CD4-positive, CD25-positive, alpha-beta regulatory T cell (primary cell): ENCODE measurements around the gene ACYP2. TPM values are rescaled to one million over a fixed set of nuclear protein-coding genes. Genes with fewer than 3 reads are reported as not detected.
"Not testable (repeated sequence)": the region's sequence is repeated elsewhere in the genome, so short reads cannot be mapped to it uniquely, and the experiment has no call there.

Experiments used
- ATAC-seq, 2 donors: fragments of 150-1000 bp; cut with Tn5 transposase; one replicate each; pipeline ENCODE4 v1.10.0; 2021; ENCODE audit warnings: low read depth in 2 of 2, moderate number of reproducible peaks in 2 of 2, moderate library complexity in 1 of 2
- DNase-seq, 3 donors: peaks; one replicate each; pipeline versions ENCODE4 v3.0.0 to v3.0.0-alpha.2; 2012 to 2022; ENCODE audit warnings: mixed read lengths in 1 of 3
- H3K27ac ChIP-seq: one replicate; pipeline ENCODE4 v1.7.0; 2013; ENCODE audit warnings: mild to moderate bottlenecking, low read length; ENCODE audit not compliant: insufficient read depth, poor library complexity, severe bottlenecking
- H3K27me3 ChIP-seq: one replicate; pipeline ENCODE4 v1.7.0; 2013; ENCODE audit warnings: low read length; ENCODE audit not compliant: control insufficient read depth, insufficient read depth
- H3K36me3 ChIP-seq: one replicate; pipeline ENCODE4 v1.7.0; 2013; ENCODE audit warnings: mild to moderate bottlenecking, low read length, moderate library complexity; ENCODE audit not compliant: control insufficient read depth, insufficient read depth
- H3K4me1 ChIP-seq: 2 replicates; pipeline ENCODE4 v1.7.0; 2013; ENCODE audit warnings: mild to moderate bottlenecking, low read length; ENCODE audit not compliant: insufficient read depth, control insufficient read depth, poor library complexity, severe bottlenecking
- H3K4me3 ChIP-seq: one replicate; pipeline ENCODE4 v1.7.0; 2013; ENCODE audit warnings: low read depth, mild to moderate bottlenecking, low read length, moderate library complexity
- H3K9me3 ChIP-seq, 2 experiments: 1 replicate in 1 of 2; 2 replicates in 1 of 2; pipeline ENCODE4 v1.7.0; 2013; ENCODE audit warnings: low read length in 2 of 2, mild to moderate bottlenecking in 1 of 2, moderate library complexity in 1 of 2; ENCODE audit not compliant: control insufficient read depth in 2 of 2
- H3K27ac Mint-ChIP-seq, 3 donors: one replicate each; pipeline ENCODE4 v1.8.0; 2020 to 2022; ENCODE audit warnings: mild to moderate bottlenecking in 3 of 3, mixed read lengths in 3 of 3, moderate library complexity in 2 of 3
- H3K27me3 Mint-ChIP-seq: one replicate; pipeline ENCODE4 v1.8.0; 2022; ENCODE audit warnings: mild to moderate bottlenecking, mixed read lengths
- H3K36me3 Mint-ChIP-seq: one replicate; pipeline ENCODE4 v1.8.0; 2020; ENCODE audit warnings: mixed read lengths
- H3K4me1 Mint-ChIP-seq, 4 donors: one replicate each; pipeline ENCODE4 v1.8.0; 2020 to 2022; ENCODE audit warnings: mixed read lengths in 4 of 4, mild to moderate bottlenecking in 1 of 4
- H3K4me3 Mint-ChIP-seq, 4 donors: one replicate each; pipeline ENCODE4 v1.8.0; 2020 to 2022; ENCODE audit warnings: mild to moderate bottlenecking in 4 of 4, mixed read lengths in 4 of 4, moderate library complexity in 3 of 4
- H3K9me3 Mint-ChIP-seq, 7 donors: one replicate each; pipeline ENCODE4 v1.8.0; 2020 to 2022; ENCODE audit warnings: mixed read lengths in 7 of 7, mild to moderate bottlenecking in 3 of 7, moderate library complexity in 2 of 7
- polyA plus RNA-seq, 4 donors: library from polyadenylated mRNA; unstranded; fragments of 300-500 nt; fragmentation: Illumina TruSeq; gene quantifications; one replicate each; pipeline ENCODE4 v1.2.3, GENCODE V29; 2021
- total RNA-seq: library from RNA; stranded (reverse); gene quantifications from one replicate; pipeline ENCODE4 v1.2.3, GENCODE V29; 2022

ACYP2 gene
- total and polyA plus RNA-seq, 5 donors from 2014 or later, result 10.6 to 17.3 (median 13.3) TPM

GRCh38 chr2:54289917-54290316 is 174.5 kb downstream of the ACYP2 start:
- Mint-ChIP-seq H3K36me3 (peaks cover 11% of the 10 kb centered on the region), H3K9me3 (peaks cover 0 to 4% (median 0%) of the 10 kb centered on the region in 7 donors), H3K27ac (no peak overlapping the region), H3K27me3 (no peaks in the 10 kb centered on the region), H3K4me1 (no peaks in the 10 kb centered on the region), H3K4me3 (no peak overlapping the region)
- Histone ChIP-seq H3K4me1 (no peaks in the 10 kb centered on the region), H3K4me3 (no peak overlapping the region), H3K36me3 (no peaks in the 10 kb centered on the region), H3K27ac (no peak overlapping the region), H3K27me3 (no peaks in the 10 kb centered on the region), H3K9me3 (no peaks in the 10 kb centered on the region)
- ATAC-seq (no peak), DNase-seq (no peak)

GRCh38 chr2:54290356-54291025 is 175.1 kb downstream of the ACYP2 start:
- no peak overlapping the region for H3K27ac Mint-ChIP-seq

GRCh38 chr2:54294665-54295064 is 179.2 kb downstream of the ACYP2 start:
- DNase-seq, H3K4me1 ChIP-seq, H3K4me3 Mint-ChIP-seq, H3K27me3 ChIP-seq, ATAC-seq, H3K36me3 ChIP-seq, H3K9me3 ChIP-seq, H3K4me1 Mint-ChIP-seq, H3K36me3 Mint-ChIP-seq, H3K9me3 Mint-ChIP-seq, H3K27me3 Mint-ChIP-seq, H3K27ac ChIP-seq, H3K27ac Mint-ChIP-seq, H3K4me3 ChIP-seq: not testable (repeated sequence)

More at GRCh38 chr2:54290356-54291025, 175.1 kb downstream of the ACYP2 start:
- no peak overlapping the region for H3K4me3 Mint-ChIP-seq
- no peak for DNase-seq
- no peak for ATAC-seq
- H3K36me3 Mint-ChIP-seq, result peaks cover 7% of the 10 kb centered on the region
- H3K36me3 ChIP-seq, result no peaks in the 10 kb centered on the region
- no peaks in the 10 kb centered on the region for H3K4me1 ChIP-seq
- H3K9me3 ChIP-seq, result no peaks in the 10 kb centered on the region
- H3K27me3 Mint-ChIP-seq, result no peaks in the 10 kb centered on the region
- no peak overlapping the region for H3K4me3 ChIP-seq
- H3K27ac ChIP-seq, result no peak overlapping the region
- peaks cover 0 to 3% (median 0%) of the 10 kb centered on the region in 7 donors for H3K9me3 Mint-ChIP-seq
- H3K4me1 Mint-ChIP-seq, result no peaks in the 10 kb centered on the region
- H3K27me3 ChIP-seq, result no peaks in the 10 kb centered on the region

- no peaks in the 10 kb centered on the region for H3K27me3 Mint-ChIP-seq
- no peak for ATAC-seq
- no peaks in the 10 kb centered on the region for H3K4me1 Mint-ChIP-seq
- no peak overlapping the region for H3K27ac ChIP-seq
- no peak overlapping the region for H3K4me3 Mint-ChIP-seq
- peaks cover 3% of the 10 kb centered on the region for H3K36me3 Mint-ChIP-seq
- peaks cover 0 to 2% (median 0%) of the 10 kb centered on the region in 7 donors for H3K9me3 Mint-ChIP-seq
- H3K27me3 ChIP-seq, result no peaks in the 10 kb centered on the region
- no peak overlapping the region for H3K4me3 ChIP-seq
- no peak overlapping the region for H3K27ac Mint-ChIP-seq
- no peaks in the 10 kb centered on the region for H3K4me1 ChIP-seq
- H3K36me3 ChIP-seq, result no peaks in the 10 kb centered on the region
- no peaks in the 10 kb centered on the region for H3K9me3 ChIP-seq
- no peak for DNase-seq
Measured at GRCh38 chr2:54295911-54296310, 180.5 kb downstream of the ACYP2 start.

- DNase-seq (no peak), ATAC-seq (no peak)
- Histone ChIP-seq H3K4me3 (no peak overlapping the region), H3K27ac (no peak overlapping the region), H3K36me3 (no peaks in the 10 kb centered on the region), H3K4me1 (no peaks in the 10 kb centered on the region), H3K27me3 (no peaks in the 10 kb centered on the region), H3K9me3 (no peaks in the 10 kb centered on the region)
- H3K9me3 Mint-ChIP-seq, result no peaks in the 10 kb centered on the region
- no peaks in the 10 kb centered on the region for H3K27me3 Mint-ChIP-seq
- H3K27ac Mint-ChIP-seq, result no peak overlapping the region
- no peak overlapping the region for H3K4me3 Mint-ChIP-seq
- no peaks in the 10 kb centered on the region for H3K36me3 Mint-ChIP-seq
- no peaks in the 10 kb centered on the region for H3K4me1 Mint-ChIP-seq
Measured at GRCh38 chr2:54298514-54298913, 183.1 kb downstream of the ACYP2 start.

GRCh38 chr2:54303631-54304030 is 188.2 kb downstream of the ACYP2 start:
- ATAC-seq (no peak), DNase-seq (no peak)
- Histone ChIP-seq H3K4me3 (no peak overlapping the region), H3K27me3 (no peaks in the 10 kb centered on the region), H3K4me1 (no peaks in the 10 kb centered on the region), H3K36me3 (no peaks in the 10 kb centered on the region), H3K9me3 (no peaks in the 10 kb centered on the region), H3K27ac (no peak overlapping the region)
- Mint-ChIP-seq H3K27me3 (peaks cover 4% of the 10 kb centered on the region), H3K9me3 (no peaks in the 10 kb centered on the region), H3K27ac (no peak overlapping the region), H3K36me3 (peaks cover 5% of the 10 kb centered on the region), H3K4me1 (no peaks in the 10 kb centered on the region), H3K4me3 (no peak overlapping the region)

GRCh38 chr2:54306556-54306955 is 191.1 kb downstream of the ACYP2 start:
- H3K4me1 ChIP-seq, result no peaks in the 10 kb centered on the region
- H3K27ac Mint-ChIP-seq, result no peak overlapping the region
- H3K4me3 Mint-ChIP-seq, result no peak overlapping the region
- peaks cover 5% of the 10 kb centered on the region for H3K36me3 Mint-ChIP-seq
- peaks cover 3% of the 10 kb centered on the region for H3K27me3 ChIP-seq
- no peaks in the 10 kb centered on the region for H3K4me1 Mint-ChIP-seq
- peaks cover 20% of the 10 kb centered on the region for H3K27me3 Mint-ChIP-seq
- no peaks in the 10 kb centered on the region for H3K36me3 ChIP-seq
- no peaks in the 10 kb centered on the region for H3K9me3 ChIP-seq
- H3K9me3 Mint-ChIP-seq, result peaks cover 0 to under 1% (median 0%) of the 10 kb centered on the region in 7 donors
- H3K4me3 ChIP-seq, result no peak overlapping the region
- ATAC-seq (no peak), DNase-seq (no peak)
- no peak overlapping the region for H3K27ac ChIP-seq

GRCh38 chr2:54308186-54308585 is 192.8 kb downstream of the ACYP2 start:
- H3K27ac Mint-ChIP-seq, result peak overlapping the region in 1 of 3 donors; percentile 2
- peaks cover 21% of the 10 kb centered on the region for H3K27me3 Mint-ChIP-seq
- Histone ChIP-seq H3K4me1 (no peaks in the 10 kb centered on the region), H3K27ac (no peak overlapping the region), H3K27me3 (peaks cover 3% of the 10 kb centered on the region), H3K4me3 (no peak overlapping the region), H3K9me3 (no peaks in the 10 kb centered on the region), H3K36me3 (no peaks in the 10 kb centered on the region)
- no peak for DNase-seq
- H3K9me3 Mint-ChIP-seq, result peaks cover 0 to 1% (median 0%) of the 10 kb centered on the region in 7 donors
- ATAC-seq, result no peak
- H3K36me3 Mint-ChIP-seq, result peaks cover 5% of the 10 kb centered on the region
- no peak overlapping the region for H3K4me3 Mint-ChIP-seq
- H3K4me1 Mint-ChIP-seq, result no peaks in the 10 kb centered on the region
